Right ventricle myocardium inferior (tissue), 1 donor: Measurements from ENCODE around the gene TLR9. TPM values are rescaled to one million over a fixed set of nuclear protein-coding genes. Genes with fewer than 3 reads are reported as not detected.

Experiments used
- microRNA-seq: library from miRNA; unstranded; fragments of <30 nt; microRNA quantifications from one replicate; pipeline ENCODE4 v1.2.0, GENCODE V29; 2020
- total RNA-seq: library from RNA; stranded (reverse); fragmentation: NEBNext Ultra II Directional; extraction: Animal tissue kit (Norgen Biotek cat#: 25700); gene quantifications from one replicate; pipeline ENCODE4 v1.2.1, GENCODE V29; 2021
- donor health status: DM: no; HTN: yes; CAD: no; lungs with severe emphysema.

TLR9 gene
- total RNA-seq, 1 donor from 2014 or later, result 0.38 TPM

Small RNA genes lying within 50 kb of the gene (microRNA-seq; reads per million reads assigned to microRNA genes)
- gene MIRLET7G, result 27,706 reads per million, percentile 97 among the genes with 10 or more reads in this experiment

Other genes starting within 250 kb of the TLR9 start
- 32.3 TPM for gene ACY1, start 242.1 kb downstream of the TLR9 start, total RNA-seq
- 677 TPM for gene RPL29, start 229.8 kb downstream of the TLR9 start, total RNA-seq
- 25.0 TPM for gene DUSP7, start 169.1 kb downstream of the TLR9 start, total RNA-seq
- 1.7 TPM for gene POC1A, start 71.2 kb downstream of the TLR9 start, total RNA-seq
- 186 TPM for gene ALAS1, start 27.5 kb downstream of the TLR9 start, total RNA-seq
- 120 TPM for gene TWF2, start 13.5 kb upstream of the TLR9 start, total RNA-seq
- gene PPM1M, start 20.1 kb upstream of the TLR9 start, total RNA-seq, result 8.7 TPM
- 62.3 TPM for gene WDR82, start 53.0 kb upstream of the TLR9 start, total RNA-seq
- 5.2 TPM for gene GLYCTK, start 62.2 kb upstream of the TLR9 start, total RNA-seq
- 2.2 TPM for gene DNAH1, start 90.7 kb upstream of the TLR9 start, total RNA-seq
- gene BAP1, start 184.4 kb upstream of the TLR9 start, total RNA-seq, result 53.3 TPM
- gene PHF7, start 185.0 kb upstream of the TLR9 start, total RNA-seq, result 13.7 TPM
- 12.3 TPM for gene SEMA3G, start 219.5 kb upstream of the TLR9 start, total RNA-seq
- gene TNNC1, start 228.4 kb upstream of the TLR9 start, total RNA-seq, result 9,051 TPM
- gene NISCH, start 230.0 kb upstream of the TLR9 start, total RNA-seq, result 45.6 TPM